Measurements from ENCODE around the gene CCDC12.

Gene CCDC12

DNA sequence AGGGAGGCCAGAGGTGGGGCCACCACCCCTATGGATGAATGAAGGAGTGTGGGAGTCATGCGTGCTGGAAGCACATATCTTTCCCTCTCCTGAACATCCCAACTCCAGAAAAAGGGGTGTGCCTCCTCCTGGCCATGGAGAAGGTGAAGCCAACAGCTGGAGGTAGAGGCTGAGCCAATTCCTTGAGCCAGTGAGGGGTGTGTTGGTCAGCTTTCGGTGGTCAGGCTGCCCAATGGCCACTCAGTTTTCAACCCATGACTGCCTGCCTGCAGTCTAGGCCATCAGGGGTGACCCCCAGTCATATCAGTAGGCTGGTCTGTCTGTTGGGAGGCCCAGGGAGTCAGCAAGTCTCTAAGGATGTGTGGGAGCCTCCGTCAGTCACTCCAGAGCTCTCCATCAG is 85.4 kb downstream of the CCDC12 start:
- TF ChIP-seq, protein P1, sequence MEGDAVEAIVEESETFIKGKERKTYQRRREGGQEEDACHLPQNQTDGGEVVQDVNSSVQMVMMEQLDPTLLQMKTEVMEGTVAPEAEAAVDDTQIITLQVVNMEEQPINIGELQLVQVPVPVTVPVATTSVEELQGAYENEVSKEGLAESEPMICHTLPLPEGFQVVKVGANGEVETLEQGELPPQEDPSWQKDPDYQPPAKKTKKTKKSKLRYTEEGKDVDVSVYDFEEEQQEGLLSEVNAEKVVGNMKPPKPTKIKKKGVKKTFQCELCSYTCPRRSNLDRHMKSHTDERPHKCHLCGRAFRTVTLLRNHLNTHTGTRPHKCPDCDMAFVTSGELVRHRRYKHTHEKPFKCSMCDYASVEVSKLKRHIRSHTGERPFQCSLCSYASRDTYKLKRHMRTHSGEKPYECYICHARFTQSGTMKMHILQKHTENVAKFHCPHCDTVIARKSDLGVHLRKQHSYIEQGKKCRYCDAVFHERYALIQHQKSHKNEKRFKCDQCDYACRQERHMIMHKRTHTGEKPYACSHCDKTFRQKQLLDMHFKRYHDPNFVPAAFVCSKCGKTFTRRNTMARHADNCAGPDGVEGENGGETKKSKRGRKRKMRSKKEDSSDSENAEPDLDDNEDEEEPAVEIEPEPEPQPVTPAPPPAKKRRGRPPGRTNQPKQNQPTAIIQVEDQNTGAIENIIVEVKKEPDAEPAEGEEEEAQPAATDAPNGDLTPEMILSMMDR (IDR thresholded peaks at IDR 0.05; ENCODE audit: extremely low read depth, missing control alignments) = no peak
- DNase-seq (ENCODE audit: low spot score) = no peak

DNA sequence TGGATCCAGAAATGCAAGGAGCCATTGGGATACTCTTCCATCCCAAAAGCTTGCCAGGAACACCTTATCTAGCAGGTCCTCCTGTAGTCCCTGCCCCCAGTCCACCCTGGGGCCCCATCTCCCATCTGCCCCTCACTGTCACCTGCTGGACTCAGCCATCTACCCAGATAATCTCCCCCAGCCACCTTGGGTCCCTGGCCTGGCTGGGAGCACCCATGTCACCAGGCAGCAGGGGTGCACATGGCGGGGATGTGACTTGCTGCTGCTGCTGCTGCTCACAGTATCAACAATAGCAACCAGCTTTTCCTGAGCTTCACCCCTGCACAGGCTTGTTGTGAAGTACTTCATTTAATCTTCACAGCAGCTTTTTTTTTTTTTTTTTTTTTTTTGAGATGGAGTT is 86.4 kb downstream of the CCDC12 start:
- TF ChIP-seq, protein P1 (IDR thresholded peaks at IDR 0.05; ENCODE audit: extremely low read depth, missing control alignments) = no peak
- DNase-seq (ENCODE audit: low spot score) = no peak

DNA sequence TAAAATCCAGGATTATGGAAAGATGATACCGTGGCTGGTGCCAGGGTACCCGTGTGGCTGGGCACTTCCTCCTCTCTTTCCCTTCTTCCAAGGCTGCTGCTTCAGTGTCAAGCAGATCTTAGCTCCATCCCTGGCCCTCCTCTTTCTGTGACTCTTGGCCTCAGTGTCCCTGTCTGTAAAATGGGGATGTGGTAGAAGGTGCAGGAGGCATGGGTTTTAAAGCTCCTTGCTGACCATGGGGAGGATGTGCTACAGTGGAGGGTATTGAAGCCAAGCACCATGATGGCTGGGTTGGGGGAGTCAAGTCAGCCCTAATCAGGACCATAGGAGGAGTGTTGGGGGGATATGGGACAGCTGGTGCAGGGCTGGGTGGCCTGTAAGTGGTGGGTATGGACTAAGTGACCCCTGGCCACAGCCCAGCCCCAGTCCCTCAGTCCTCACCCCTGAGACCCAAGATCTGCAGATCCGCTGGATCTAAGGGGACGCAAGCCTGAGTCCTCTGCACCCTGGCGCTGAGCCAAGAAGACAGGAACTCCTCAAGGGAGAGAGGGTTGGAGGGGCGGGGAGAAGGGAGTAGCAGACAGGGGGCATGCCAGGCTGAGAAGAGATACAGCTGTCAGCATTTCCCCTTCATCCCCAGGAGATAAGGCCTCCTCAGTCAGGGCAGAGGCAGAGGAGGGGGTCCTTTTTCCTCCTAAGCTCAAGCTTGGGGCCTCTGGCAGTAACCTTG is 87.0 kb downstream of the CCDC12 start:
- TF ChIP-seq, protein P1 (IDR thresholded peaks at IDR 0.05; ENCODE audit: extremely low read depth, missing control alignments) = no peak
- no peak for DNase-seq (ENCODE audit: low spot score)

DNA sequence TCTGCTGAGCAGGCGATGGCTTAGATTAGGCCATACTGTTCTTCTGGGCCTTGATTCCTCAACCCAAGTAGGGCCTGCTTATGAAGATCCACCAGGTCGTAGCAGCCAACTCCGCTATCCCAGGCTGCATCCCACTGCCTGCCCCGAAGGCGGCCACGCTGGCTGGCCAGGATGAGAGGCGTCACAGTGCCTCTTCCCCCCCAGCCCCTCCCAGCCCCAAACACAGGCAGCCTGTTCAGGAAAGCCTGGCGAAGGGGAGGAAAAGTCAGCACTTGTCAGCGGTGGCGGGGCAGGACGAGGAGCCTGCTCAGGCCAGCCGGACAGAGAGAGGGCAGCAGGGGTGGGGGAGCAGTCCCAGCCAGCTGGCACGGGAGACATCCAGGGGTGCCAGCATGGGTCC is 87.8 kb downstream of the CCDC12 start:
- DNase-seq (ENCODE audit: low spot score) = no peak
- TF ChIP-seq, protein P1 (IDR thresholded peaks at IDR 0.05; ENCODE audit: extremely low read depth, missing control alignments) = no peak

DNA sequence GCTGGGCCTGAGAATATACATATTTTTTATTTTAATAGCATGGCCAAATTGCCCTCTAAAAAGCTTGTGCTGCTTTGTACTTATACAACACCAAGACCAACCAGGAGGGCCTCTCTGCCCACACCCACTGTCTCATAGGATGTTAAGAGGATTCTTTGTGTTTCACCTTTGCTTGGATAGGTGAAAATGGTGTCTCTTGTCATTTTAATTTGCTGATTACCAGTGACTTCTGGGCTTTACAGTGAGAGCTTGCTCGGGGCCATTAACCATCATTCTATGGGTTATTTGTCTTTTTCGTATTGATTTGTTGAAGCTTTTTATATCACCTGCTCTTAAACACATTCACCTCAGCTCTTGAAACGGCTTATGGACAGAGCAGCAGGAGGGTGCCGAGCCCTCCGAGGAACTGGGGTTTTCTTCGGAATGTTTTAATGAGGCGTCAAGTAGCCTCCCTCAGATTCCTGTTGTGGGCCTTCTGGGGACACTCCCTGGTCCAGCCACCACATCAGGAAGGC is 88.5 kb downstream of the CCDC12 start:
- TF ChIP-seq, protein P1 (IDR thresholded peaks at IDR 0.05; ENCODE audit: extremely low read depth, missing control alignments) = no peak
- DNase-seq (ENCODE audit: low spot score) = no peak

DNA sequence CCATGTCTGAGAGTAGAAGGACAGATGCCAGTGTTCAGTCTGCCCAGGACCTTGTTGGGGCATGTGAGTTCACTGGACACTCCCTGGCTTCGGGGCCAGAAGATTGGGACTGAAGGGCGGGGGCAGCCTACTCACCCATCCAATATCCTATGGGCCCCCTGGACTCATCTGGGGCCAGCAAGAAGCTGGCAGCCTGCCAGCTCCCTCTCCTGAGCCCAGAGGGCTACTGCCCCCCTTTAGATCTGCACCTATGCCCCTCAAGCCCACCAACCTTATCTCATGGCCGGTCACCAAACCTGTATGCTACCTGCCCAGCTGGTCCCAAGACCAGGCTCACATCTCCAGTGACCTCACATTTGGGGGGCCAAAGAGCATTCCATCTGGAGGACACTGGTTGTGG is 90.9 kb downstream of the CCDC12 start:
- DNase-seq (ENCODE audit: low spot score) = no peak
- TF ChIP-seq, protein P1 (IDR thresholded peaks at IDR 0.05; ENCODE audit: extremely low read depth, missing control alignments) = no peak

DNA sequence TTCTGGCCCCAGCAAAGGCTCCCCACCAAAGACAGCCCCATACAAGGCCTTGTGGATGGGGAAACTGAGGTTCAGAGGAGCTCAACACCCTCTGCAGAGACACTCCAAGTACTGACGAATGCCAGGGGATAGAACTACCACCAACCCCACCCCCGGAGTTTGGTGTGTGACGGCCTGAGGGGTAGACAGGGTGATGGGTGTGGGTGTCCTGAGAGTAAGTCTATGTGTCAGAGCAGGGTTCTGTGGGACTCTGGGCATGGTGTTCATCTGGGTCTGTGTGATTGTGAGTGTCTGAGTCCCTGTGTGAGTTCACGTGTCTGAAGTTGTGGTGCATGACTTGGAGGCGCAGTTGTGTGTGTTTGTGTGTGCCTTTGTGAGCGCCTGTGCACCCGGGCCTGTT is 91.6 kb downstream of the CCDC12 start:
- no peak for DNase-seq (ENCODE audit: low spot score)
- TF ChIP-seq, protein P1 (IDR thresholded peaks at IDR 0.05; ENCODE audit: extremely low read depth, missing control alignments) = no peak

Data from GM20000 (cell line).